ENCODE results near the gene SUGCT.

GRCh38 chr7:40682696-40683095, 547.9 kb downstream of the SUGCT start:
- no peak for TF ChIP-seq MEIS2 (IDR thresholded peaks at IDR 0.05; ENCODE audit: partially characterized antibody)
- TF ChIP-seq ZKSCAN3 (CRISPR knock-in tag; IDR thresholded peaks at IDR 0.05) = no peak
- TF ChIP-seq TAF1 (IDR thresholded peaks at IDR 0.05; ENCODE audit: control insufficient read depth, extremely low read depth, insufficient read depth, low read length, severe bottlenecking) = no peak
- no peak for TF ChIP-seq PYGO2 (tag; IDR thresholded peaks at IDR 0.05)
- no peak for TF ChIP-seq SMAD3 (CRISPR knock-in tag; conservative IDR thresholded peaks at IDR 0.05)
- TF ChIP-seq BRD9 (IDR thresholded peaks at IDR 0.05; ENCODE audit: low read depth, partially characterized antibody) = no peak

Measured in K562 (cell line).